HepG2 (cell line): ENCODE data around the gene LRPPRC. TPM values are rescaled to one million over a fixed set of nuclear protein-coding genes. Genes with fewer than 3 reads are reported as not detected.

Experiments used
- ASH2L ChIP-seq: fragments of 300-600, 200-600 bp; sonication (generic); IDR thresholded peaks from 2 replicates; pipeline ENCODE4 v1.7.0; 2017; ENCODE audit warnings: low read depth, mild to moderate bottlenecking, moderate library complexity, mixed read lengths, low read length; ENCODE audit not compliant: insufficient read length
- HMG20B ChIP-seq: conservative IDR thresholded peaks from 2 replicates; pipeline ENCODE4 v1.6.1; 2016; ENCODE audit warnings: missing genetic modification reagents, missing compliant biosample characterization
- KAT8 ChIP-seq: IDR thresholded peaks from 2 replicates; pipeline ENCODE4 v1.6.1; 2016; ENCODE audit warnings: missing genetic modification reagents, missing compliant biosample characterization
- MED13 ChIP-seq: sonication (generic); formaldehyde crosslinking; IDR thresholded peaks from 2 replicates; pipeline ENCODE4 v1.5.0; 2020; ENCODE audit warnings: missing genetic modification reagents
- PHF20 ChIP-seq: sonication (generic); formaldehyde crosslinking; IDR thresholded peaks from 2 replicates; pipeline ENCODE4 v1.5.0; 2020; ENCODE audit warnings: mild to moderate bottlenecking, missing genetic modification reagents
- PHF21A ChIP-seq: sonication (generic); formaldehyde crosslinking; IDR thresholded peaks from 2 replicates; pipeline ENCODE4 v1.5.0; 2020; ENCODE audit warnings: mild to moderate bottlenecking, missing genetic modification reagents
- POLR2AphosphoS5 ChIP-seq: IDR thresholded peaks from 2 replicates; pipeline ENCODE4 v1.6.1; 2012; ENCODE audit warnings: low read depth, low read length
- POLR2G ChIP-seq: fragments of 200-400 bp; formaldehyde crosslinking; IDR thresholded peaks from 2 replicates; pipeline ENCODE4 v1.6.1; 2018; ENCODE audit warnings: mild to moderate bottlenecking, low read depth, low read length, moderate library complexity
- SNRNP70 ChIP-seq: fragments of 200-400 bp; formaldehyde crosslinking; IDR thresholded peaks from 2 replicates; pipeline ENCODE4 v1.6.1; 2017; ENCODE audit warnings: mild to moderate bottlenecking, low read depth, low read length, moderate library complexity
- XRCC5 ChIP-seq: fragments of 200-400 bp; formaldehyde crosslinking; optimal IDR thresholded peaks from 2 replicates; pipeline ENCODE3; 2017; ENCODE audit warnings: mild to moderate bottlenecking, low read length
- YY1 ChIP-seq: IDR thresholded peaks from 2 replicates; pipeline ENCODE4 v1.6.1; 2011; ENCODE audit warnings: low read length, low read depth, moderate library complexity, mild to moderate bottlenecking; ENCODE audit not compliant: insufficient read depth, insufficient replicate concordance
- ZBTB3 ChIP-seq: sonication (generic); formaldehyde crosslinking; IDR thresholded peaks from 2 replicates; pipeline ENCODE4 v1.4.0; 2020; ENCODE audit warnings: low read depth, mild to moderate bottlenecking, moderate library complexity, missing genetic modification reagents, borderline replicate concordance
- ZBTB38 ChIP-seq: sonication (generic); formaldehyde crosslinking; IDR thresholded peaks from 2 replicates; pipeline ENCODE4 v1.5.1; 2020; ENCODE audit warnings: mild to moderate bottlenecking, missing genetic modification reagents
- ZFYVE20 ChIP-seq: sonication (generic); formaldehyde crosslinking; IDR thresholded peaks from 2 replicates; pipeline ENCODE4 v1.8.0; 2023; ENCODE audit warnings: low read depth, mild to moderate bottlenecking, moderate library complexity, missing genetic modification reagents, borderline replicate concordance
- ZNF543 ChIP-seq: sonication (generic); formaldehyde crosslinking; IDR thresholded peaks from 2 replicates; pipeline ENCODE4 v1.4.0; 2020; ENCODE audit warnings: mild to moderate bottlenecking, missing genetic modification reagents
- ZNF557 ChIP-seq: sonication (generic); formaldehyde crosslinking; IDR thresholded peaks from 2 replicates; pipeline ENCODE4 v1.4.0; 2020; ENCODE audit warnings: missing genetic modification reagents
- ZNF776 ChIP-seq: sonication (generic); formaldehyde crosslinking; IDR thresholded peaks from 2 replicates; pipeline ENCODE4 v1.4.0; 2020; ENCODE audit warnings: mild to moderate bottlenecking, missing genetic modification reagents
- polyA plus RNA-seq, 8 experiments: library from polyadenylated mRNA; depleted of rRNA in 3 of 8; stranded (reverse) in 7 of 8; unstranded in 1 of 8; fragments of >200 nt; fragmentation: Illumina TruSeq in 4 of 8; extraction: Trizol in 4 of 8; gene quantifications; 2 replicates each; pipeline versions ENCODE4 v1.2.1 to v1.2.3, GENCODE V29; 2011 to 2016; ENCODE audit warnings: low read depth in 4 of 8, missing spikeins in 1 of 8, mixed read lengths in 1 of 8; ENCODE audit not compliant: insufficient read depth in 1 of 8
- total RNA-seq, 5 experiments: library from RNA; depleted of rRNA; stranded (reverse); fragments of >200 nt; fragmentation: Illumina TruSeq; extraction: Trizol; gene quantifications; 2 replicates each; pipeline ENCODE4 v1.2.3, GENCODE V29; 2016; ENCODE audit warnings: low read depth in 1 of 5
- TF ChIP-seq, protein P1 (sequence below): sonication (generic); formaldehyde crosslinking; IDR thresholded peaks from 2 replicates; pipeline ENCODE4 v1.4.0; 2020; ENCODE audit warnings: mild to moderate bottlenecking, missing genetic modification reagents, borderline replicate concordance
- TF ChIP-seq, protein P2 (sequence below): sonication (generic); formaldehyde crosslinking; IDR thresholded peaks from 2 replicates; pipeline ENCODE4 v1.8.0; 2022; ENCODE audit warnings: missing genetic modification reagents, mild to moderate bottlenecking, moderate library complexity, borderline replicate concordance
- TF ChIP-seq, protein P3 (sequence below): sonication (generic); formaldehyde crosslinking; IDR thresholded peaks from 2 replicates; pipeline ENCODE4 v1.5.0; 2020; ENCODE audit warnings: mild to moderate bottlenecking, missing genetic modification reagents
- TF ChIP-seq, protein P4 (sequence below): sonication (generic); formaldehyde crosslinking; IDR thresholded peaks from 2 replicates; pipeline ENCODE4 v1.4.0; 2020; ENCODE audit warnings: missing genetic modification reagents

Gene LRPPRC
- total and polyA plus RNA-seq, 2 of the 13 experiments (the other 11 are each of a cell fraction or from before 2014, with no cell fraction given), result 117 to 167 TPM

DNA sequence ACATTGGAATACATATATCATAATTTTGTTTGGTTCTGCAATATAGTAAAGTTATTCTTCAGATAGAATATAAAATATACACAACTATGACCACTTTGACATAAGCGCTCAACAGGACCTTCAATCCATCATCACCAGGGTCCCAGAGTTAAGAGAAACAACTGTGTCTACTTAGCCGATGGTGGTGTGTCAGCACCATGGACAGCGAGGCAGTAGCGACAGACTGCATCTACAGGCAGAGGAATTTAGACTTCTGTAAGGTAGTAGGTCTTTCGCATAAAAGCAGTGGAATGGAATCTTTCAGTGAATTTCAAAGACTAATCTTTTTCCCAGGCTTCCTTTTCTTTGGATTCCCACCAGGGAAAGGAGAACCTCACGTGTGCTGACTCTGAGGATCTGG, 20.5 kb upstream of the LRPPRC start (continued):
- TF ChIP-seq, protein P1, sequence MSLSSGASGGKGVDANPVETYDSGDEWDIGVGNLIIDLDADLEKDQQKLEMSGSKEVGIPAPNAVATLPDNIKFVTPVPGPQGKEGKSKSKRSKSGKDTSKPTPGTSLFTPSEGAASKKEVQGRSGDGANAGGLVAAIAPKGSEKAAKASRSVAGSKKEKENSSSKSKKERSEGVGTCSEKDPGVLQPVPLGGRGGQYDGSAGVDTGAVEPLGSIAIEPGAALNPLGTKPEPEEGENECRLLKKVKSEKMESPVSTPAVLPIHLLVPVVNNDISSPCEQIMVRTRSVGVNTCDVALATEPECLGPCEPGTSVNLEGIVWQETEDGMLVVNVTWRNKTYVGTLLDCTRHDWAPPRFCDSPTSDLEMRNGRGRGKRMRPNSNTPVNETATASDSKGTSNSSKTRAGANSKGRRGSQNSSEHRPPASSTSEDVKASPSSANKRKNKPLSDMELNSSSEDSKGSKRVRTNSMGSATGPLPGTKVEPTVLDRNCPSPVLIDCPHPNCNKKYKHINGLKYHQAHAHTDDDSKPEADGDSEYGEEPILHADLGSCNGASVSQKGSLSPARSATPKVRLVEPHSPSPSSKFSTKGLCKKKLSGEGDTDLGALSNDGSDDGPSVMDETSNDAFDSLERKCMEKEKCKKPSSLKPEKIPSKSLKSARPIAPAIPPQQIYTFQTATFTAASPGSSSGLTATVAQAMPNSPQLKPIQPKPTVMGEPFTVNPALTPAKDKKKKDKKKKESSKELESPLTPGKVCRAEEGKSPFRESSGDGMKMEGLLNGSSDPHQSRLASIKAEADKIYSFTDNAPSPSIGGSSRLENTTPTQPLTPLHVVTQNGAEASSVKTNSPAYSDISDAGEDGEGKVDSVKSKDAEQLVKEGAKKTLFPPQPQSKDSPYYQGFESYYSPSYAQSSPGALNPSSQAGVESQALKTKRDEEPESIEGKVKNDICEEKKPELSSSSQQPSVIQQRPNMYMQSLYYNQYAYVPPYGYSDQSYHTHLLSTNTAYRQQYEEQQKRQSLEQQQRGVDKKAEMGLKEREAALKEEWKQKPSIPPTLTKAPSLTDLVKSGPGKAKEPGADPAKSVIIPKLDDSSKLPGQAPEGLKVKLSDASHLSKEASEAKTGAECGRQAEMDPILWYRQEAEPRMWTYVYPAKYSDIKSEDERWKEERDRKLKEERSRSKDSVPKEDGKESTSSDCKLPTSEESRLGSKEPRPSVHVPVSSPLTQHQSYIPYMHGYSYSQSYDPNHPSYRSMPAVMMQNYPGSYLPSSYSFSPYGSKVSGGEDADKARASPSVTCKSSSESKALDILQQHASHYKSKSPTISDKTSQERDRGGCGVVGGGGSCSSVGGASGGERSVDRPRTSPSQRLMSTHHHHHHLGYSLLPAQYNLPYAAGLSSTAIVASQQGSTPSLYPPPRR (CRISPR knock-in tag), result no peak
- TF ChIP-seq PHF21A (CRISPR knock-in tag) (no peak), YY1 (no peak), MED13 (CRISPR knock-in tag) (0 out of 2 replicates have a peak, but pooled peaks have one; percentile 35), POLR2AphosphoS5 (no peak), PHF20 (CRISPR knock-in tag) (no peak), KAT8 (peak; percentile 71), POLR2G (no peak), SNRNP70 (no peak), ZNF776 (CRISPR knock-in tag) (no peak), XRCC5 (peak; percentile 48), ZNF557 (CRISPR knock-in tag) (peak; percentile 97), ZBTB3 (CRISPR knock-in tag) (peak; percentile 83; the same call in 1 of the 2 replicates), ZFYVE20 (CRISPR knock-in tag) (peak; percentile 79; the same call in 1 of the 2 replicates), ZBTB38 (no peak), HMG20B (peak; percentile 82; the same call in 1 of the 2 replicates), ASH2L (no peak), ZNF543 (CRISPR knock-in tag) (peak; percentile 81)
- TF ChIP-seq, protein P2, sequence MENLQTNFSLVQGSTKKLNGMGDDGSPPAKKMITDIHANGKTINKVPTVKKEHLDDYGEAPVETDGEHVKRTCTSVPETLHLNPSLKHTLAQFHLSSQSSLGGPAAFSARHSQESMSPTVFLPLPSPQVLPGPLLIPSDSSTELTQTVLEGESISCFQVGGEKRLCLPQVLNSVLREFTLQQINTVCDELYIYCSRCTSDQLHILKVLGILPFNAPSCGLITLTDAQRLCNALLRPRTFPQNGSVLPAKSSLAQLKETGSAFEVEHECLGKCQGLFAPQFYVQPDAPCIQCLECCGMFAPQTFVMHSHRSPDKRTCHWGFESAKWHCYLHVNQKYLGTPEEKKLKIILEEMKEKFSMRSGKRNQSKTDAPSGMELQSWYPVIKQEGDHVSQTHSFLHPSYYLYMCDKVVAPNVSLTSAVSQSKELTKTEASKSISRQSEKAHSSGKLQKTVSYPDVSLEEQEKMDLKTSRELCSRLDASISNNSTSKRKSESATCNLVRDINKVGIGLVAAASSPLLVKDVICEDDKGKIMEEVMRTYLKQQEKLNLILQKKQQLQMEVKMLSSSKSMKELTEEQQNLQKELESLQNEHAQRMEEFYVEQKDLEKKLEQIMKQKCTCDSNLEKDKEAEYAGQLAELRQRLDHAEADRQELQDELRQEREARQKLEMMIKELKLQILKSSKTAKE, result no peak
- TF ChIP-seq, protein P3, sequence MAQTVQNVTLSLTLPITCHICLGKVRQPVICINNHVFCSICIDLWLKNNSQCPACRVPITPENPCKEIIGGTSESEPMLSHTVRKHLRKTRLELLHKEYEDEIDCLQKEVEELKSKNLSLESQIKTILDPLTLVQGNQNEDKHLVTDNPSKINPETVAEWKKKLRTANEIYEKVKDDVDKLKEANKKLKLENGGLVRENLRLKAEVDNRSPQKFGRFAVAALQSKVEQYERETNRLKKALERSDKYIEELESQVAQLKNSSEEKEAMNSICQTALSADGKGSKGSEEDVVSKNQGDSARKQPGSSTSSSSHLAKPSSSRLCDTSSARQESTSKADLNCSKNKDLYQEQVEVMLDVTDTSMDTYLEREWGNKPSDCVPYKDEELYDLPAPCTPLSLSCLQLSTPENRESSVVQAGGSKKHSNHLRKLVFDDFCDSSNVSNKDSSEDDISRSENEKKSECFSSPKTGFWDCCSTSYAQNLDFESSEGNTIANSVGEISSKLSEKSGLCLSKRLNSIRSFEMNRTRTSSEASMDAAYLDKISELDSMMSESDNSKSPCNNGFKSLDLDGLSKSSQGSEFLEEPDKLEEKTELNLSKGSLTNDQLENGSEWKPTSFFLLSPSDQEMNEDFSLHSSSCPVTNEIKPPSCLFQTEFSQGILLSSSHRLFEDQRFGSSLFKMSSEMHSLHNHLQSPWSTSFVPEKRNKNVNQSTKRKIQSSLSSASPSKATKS, result no peak
- TF ChIP-seq, protein P4, sequence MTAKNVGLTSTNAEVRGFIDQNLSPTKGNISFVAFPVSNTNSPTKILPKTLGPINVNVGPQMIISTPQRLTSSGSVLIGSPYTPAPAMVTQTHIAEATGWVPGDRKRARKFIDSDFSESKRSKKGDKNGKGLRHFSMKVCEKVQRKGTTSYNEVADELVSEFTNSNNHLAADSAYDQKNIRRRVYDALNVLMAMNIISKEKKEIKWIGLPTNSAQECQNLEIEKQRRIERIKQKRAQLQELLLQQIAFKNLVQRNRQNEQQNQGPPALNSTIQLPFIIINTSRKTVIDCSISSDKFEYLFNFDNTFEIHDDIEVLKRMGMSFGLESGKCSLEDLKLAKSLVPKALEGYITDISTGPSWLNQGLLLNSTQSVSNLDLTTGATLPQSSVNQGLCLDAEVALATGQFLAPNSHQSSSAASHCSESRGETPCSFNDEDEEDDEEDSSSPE, result 0 out of 2 replicates have a peak, but pooled peaks have one; percentile 48
